CD1c-positive myeloid dendritic cell (primary cell): ENCODE measurements around the gene HACD1.

Experiments
- DNase-seq: peaks from one replicate; pipeline ENCODE4 v3.0.0-alpha.2; 2016; ENCODE audit errors: extremely low spot score

Gene HACD1

DNA sequence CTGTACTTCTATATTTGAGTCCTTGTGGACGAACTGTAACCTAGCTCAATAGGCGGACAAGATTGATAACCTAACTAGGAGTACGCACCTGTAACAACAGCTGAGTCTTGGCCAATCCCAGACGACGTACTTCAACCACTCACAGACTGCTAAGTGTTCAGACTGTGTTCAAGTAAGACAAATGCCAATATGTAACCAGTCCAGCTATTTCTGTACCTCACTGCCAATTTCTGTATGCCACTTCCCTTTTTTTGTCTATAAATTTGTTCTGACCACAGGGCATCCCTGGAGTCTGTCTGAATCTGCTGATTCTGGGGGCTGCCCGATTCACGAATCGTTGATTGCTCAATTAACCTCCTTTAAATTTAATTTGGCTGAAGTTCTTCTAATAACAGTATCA, 32.2 kb downstream of the HACD1 start:
- peak; percentile 36 for DNase-seq

DNA sequence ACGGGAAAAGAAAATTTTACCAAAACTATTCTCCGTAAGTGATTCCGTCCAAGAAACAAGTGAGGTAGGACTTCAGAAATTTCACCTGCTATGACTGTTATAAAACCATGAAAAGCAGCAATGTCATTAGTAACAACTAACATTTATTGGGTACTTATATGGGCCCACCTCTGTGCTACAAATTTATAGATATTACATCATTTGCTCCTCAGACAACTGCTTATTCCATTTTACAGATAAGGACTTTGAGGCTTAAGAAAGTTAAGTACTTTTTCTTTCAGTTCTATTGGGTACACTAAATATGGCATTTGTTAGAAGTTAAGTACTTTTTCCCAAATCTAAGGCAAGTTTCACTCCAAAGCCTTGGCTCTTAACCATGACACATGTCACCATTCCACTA, 36.3 kb downstream of the HACD1 start:
- no peak for DNase-seq

DNA sequence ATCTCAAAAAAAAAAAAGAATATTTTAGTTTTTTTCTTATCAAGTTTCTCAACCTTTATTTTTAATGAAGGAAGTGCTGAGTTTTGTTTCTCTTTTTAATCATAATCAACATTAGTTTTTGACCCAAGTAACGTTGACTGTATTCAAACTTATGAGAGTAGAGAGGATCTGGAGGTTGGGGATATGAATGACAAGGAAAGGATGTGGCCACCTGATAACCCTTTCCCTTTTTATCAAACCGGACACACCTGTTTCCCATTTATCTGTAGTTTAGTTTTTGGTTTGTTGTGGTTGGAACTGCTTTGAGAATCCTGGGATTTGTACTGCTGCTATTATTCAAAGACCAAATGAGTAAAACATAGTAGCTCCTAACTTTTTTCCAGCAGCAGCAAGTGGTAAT, 38.6 kb downstream of the HACD1 start:
- no peak for DNase-seq

DNA sequence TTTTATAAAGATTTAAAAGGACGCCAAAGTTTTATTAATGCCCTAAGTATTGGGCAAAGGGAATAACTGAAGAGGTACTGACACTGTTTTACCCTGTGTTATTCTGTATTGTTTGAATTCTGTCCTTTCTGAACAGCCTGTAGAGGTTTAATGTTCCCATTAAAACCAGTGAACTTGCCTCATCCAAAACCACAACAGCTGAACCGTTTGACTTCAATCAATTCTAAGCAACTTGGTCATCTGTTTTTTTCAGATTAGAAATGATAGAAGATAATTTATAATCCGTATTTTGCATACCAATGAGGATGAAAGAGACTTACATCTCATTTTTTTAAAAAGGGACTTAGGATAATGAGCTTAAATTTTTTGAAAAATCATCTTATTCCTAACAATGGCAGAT, 40.4 kb downstream of the HACD1 start:
- no peak for DNase-seq

DNA sequence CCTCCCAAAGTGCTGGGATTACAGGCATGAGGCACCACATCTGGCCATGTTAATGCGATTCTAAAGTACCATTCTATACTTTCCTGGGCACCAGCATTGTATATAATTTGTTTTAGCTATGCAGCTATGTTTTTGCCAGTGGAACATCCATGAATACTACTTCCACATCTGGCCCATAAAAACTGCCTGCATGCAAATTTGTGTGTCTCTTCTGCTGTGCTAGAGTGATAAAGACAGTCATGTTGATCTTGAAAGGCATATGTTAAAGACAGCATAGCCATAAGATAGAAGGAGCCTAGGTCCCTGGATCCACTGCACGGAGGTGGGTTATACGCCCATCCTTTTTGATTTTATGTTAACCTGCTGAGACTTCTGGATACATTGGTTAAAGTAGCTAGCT, 52.3 kb downstream of the HACD1 start:
- no peak for DNase-seq

DNA sequence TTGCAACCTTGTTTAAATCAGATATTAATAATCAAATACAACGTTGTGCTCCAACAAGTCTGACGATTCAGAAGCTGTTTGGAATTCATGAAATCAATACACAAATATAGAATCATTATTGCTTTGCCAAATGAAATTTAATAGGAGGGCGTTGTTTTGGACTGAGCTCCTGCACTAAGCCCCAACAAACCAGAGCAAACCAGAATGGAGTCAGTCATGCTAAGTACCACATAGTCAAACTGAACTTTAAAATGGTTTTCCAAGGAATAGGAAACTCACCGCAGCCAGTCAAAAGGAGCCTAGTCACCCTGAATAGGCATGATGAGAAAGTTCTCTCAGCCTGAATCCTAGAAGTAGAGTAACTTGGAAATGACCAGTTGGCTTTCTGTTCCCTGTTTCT, 53.7 kb downstream of the HACD1 start:
- peak; percentile 56 for DNase-seq

DNA sequence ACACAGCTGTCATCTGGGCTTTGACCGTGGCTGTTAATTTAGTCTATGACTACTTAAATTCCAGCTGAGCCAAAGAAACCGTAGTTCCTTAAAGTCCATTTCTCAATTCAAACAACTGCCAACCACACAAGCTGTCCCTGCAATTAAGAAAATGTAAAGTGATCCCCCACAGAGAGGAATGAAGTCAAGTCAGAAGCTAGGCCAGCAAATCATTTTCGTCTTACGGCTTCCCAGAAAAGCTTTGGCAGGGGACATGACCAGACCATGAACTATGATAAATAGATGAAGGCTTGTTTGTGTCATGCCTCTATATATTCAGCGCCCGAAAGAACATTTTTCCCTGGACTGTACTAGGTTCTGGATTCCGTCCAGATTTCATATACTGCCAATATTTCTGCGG, 54.6 kb downstream of the HACD1 start:
- peak; percentile 11 for DNase-seq

DNA sequence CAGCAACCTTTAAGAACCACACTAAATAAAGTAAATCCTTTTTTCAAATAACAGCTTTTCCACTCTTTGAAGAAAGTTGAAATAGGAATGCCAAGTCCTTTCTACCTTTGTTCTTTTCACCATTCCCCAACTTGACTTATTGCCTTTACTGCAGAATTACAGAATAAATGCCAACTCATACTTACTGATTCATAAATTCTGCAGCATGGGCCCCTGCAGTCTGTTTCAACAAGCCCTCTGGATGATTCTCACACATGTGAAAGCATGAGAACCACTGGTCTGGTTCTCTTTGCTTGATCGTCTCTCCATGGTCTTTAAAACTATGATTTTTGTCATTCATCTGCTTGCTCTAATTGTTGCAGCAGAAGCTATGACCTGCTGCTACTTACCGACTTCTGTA, 56.1 kb downstream of the HACD1 start:
- DNase-seq = no peak

DNA sequence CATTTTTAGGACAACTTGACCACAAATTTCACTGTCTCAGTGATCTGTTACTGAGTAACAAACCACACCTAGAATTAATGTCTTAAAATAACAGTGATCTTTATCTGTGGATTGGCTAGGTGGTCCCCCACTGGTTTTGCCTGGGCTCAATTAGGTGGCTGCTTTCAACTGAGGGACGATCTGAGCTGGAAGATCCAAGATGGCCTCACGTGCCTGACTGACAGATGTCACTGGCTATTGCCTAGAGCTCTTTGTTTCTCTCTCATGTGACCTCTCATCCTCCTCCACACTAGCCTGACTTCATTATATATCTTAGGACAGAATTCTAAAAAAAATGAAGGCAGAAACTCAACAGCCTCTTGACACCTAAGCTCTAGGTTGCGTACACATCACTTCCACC, 59.7 kb downstream of the HACD1 start:
- DNase-seq = no peak

DNA sequence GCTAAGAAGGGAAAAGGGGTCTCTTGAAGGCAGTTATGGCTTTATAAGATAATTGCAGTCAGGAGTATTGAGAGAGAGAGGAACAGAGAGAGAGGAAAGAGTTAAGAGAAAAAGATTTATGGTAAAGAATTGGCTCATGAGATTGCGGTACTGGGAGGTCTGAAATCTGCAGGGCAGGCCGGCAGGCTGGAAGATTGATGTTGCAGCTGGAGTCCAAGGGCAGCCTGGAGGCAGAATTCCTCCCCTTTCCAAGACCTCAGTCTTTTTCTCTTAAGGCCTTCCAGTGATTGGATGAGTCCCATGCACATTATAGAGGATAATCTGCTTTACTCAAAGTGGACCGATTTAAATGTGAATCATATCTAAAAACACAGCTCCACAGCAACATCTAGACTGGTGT, 68.4 kb downstream of the HACD1 start:
- DNase-seq = no peak

DNA sequence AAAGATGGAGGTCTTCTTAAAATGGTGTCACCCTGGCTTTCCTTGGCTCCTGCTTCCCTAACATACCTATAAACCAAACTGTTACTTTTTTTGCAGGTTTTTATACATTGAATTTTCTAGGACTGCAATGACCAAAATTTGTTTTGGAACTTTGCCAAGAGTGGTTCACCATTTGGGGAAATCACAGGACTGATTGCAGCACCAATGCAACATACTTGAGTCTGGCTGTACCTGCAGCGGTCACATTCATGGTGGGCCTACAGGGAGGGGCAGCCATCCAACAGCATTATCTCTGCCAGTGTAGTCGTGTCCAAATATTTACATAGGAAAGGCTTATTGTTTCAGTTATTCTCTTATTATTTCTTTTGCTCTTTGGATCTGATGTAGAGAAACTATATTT, 69.0 kb downstream of the HACD1 start:
- DNase-seq = no peak

DNA sequence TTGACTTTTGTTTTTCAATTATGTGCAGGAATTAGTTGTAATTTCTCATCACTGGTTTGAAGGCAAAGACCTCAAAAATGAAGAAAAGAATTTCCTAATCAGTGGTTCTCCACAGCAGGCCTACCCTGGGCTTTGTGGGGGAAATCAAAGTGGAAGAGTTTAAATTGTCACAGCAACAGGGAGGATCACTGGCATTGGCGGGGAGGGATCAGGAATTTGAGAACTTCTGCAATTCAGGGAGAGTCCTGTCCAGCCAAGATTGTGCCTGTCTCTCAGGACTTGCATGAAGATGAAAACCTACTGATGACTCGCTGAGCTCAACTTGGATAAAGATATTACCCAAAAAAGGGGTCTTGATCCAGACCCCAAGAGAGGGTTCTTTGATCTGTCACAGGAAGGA, 70.1 kb downstream of the HACD1 start:
- DNase-seq = no peak

DNA sequence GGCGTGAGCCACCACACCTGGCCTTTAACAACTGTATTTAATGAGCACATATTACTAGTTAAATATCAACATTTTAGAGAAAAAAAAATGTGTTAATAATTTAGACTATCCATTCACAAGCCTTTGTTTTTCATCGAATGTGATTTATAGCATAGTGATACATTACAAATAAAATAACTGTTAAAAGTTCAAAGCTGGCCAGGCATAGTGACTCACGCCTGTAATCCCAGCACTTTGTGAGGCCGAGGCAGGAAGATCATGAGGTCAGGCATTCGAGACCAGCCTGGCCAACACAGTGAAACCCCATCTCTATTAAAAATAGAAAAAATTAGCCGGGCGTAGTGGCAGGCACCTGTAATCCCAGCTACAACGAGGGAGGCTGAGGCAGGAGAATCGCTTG, 72.7 kb downstream of the HACD1 start:
- DNase-seq = no peak
